Astrocyte (in vitro differentiated cells and primary cell): Measurements from ENCODE around the gene SLC24A4. TPM values are rescaled to one million over a fixed set of nuclear protein-coding genes. Genes with fewer than 3 reads are reported as not detected.

Experiments used
- DNase-seq: peaks from one replicate; pipeline ENCODE4 v3.0.0-alpha.2; 2010; ENCODE audit warnings: low read depth
- FAIRE-seq: peaks from 2 replicates; lab custom pipeline; 2011; peaks lifted over from hg19 to GRCh38; lab: Jason Lieb, UNC
- H2AFZ ChIP-seq: 2 replicates; pipeline ENCODE4 v1.6.0; 2012; ENCODE audit warnings: low read depth, low read length, inconsistent platforms
- H3K27ac ChIP-seq: 2 replicates; pipeline ENCODE4 v1.5.1; 2011; ENCODE audit warnings: low read depth, low read length, inconsistent platforms
- H3K27me3 ChIP-seq: 2 replicates; pipeline ENCODE4 v1.6.0; 2011; ENCODE audit warnings: low read length, inconsistent platforms; ENCODE audit not compliant: insufficient read depth
- H3K36me3 ChIP-seq: 2 replicates; pipeline ENCODE4 v1.5.1; 2011; ENCODE audit warnings: low read length, inconsistent platforms; ENCODE audit not compliant: insufficient read depth
- H3K4me1 ChIP-seq: 2 replicates; pipeline ENCODE4 v1.5.1; 2011; ENCODE audit warnings: low read length, inconsistent platforms; ENCODE audit not compliant: insufficient read depth
- H3K4me2 ChIP-seq: 2 replicates; pipeline ENCODE4 v1.6.0; 2012; ENCODE audit warnings: low read length, inconsistent platforms
- H3K4me3 ChIP-seq: 2 replicates; pipeline ENCODE4 v1.5.1; 2011; ENCODE audit warnings: low read depth, mild to moderate bottlenecking, low read length, inconsistent platforms; ENCODE audit not compliant: insufficient read depth
- H3K79me2 ChIP-seq: 2 replicates; pipeline ENCODE4 v1.6.0; 2012; ENCODE audit warnings: mild to moderate bottlenecking, low read length, inconsistent platforms; ENCODE audit not compliant: insufficient read depth
- H3K9ac ChIP-seq: 2 replicates; pipeline ENCODE4 v1.6.0; 2012; ENCODE audit warnings: mild to moderate bottlenecking, low read length, inconsistent platforms
- H3K9me3 ChIP-seq: 2 replicates; pipeline ENCODE4 v1.5.1; 2012; ENCODE audit warnings: low read depth, mild to moderate bottlenecking, low read length, inconsistent platforms; ENCODE audit not compliant: insufficient read depth
- H4K20me1 ChIP-seq: 2 replicates; pipeline ENCODE4 v1.6.0; 2012; ENCODE audit warnings: low read length, inconsistent platforms; ENCODE audit not compliant: insufficient read depth
- H3K27ac Mint-ChIP-seq: one replicate; pipeline ENCODE4 v1.8.0; 2021; ENCODE audit warnings: mild to moderate bottlenecking, mixed read lengths; ENCODE audit not compliant: unreplicated experiment
- H3K27me3 Mint-ChIP-seq: one replicate; pipeline ENCODE4 v1.8.0; 2021; ENCODE audit warnings: low read depth, mixed read lengths; ENCODE audit not compliant: unreplicated experiment
- H3K36me3 Mint-ChIP-seq: one replicate; pipeline ENCODE4 v1.8.0; 2021; ENCODE audit warnings: low read depth, mixed read lengths; ENCODE audit not compliant: unreplicated experiment
- H3K4me1 Mint-ChIP-seq: one replicate; pipeline ENCODE4 v1.8.0; 2021; ENCODE audit warnings: low read depth, mixed read lengths; ENCODE audit not compliant: unreplicated experiment
- H3K4me3 Mint-ChIP-seq: one replicate; pipeline ENCODE4 v1.8.0; 2021; ENCODE audit warnings: mild to moderate bottlenecking, moderate library complexity, mixed read lengths; ENCODE audit not compliant: unreplicated experiment
- H3K9me3 Mint-ChIP-seq: one replicate; pipeline ENCODE4 v1.8.0; 2021; ENCODE audit warnings: mild to moderate bottlenecking, mixed read lengths; ENCODE audit not compliant: unreplicated experiment
- EZH2 ChIP-seq: IDR thresholded peaks from 2 replicates; pipeline ENCODE4 v1.6.1; 2012; ENCODE audit warnings: mild to moderate bottlenecking, low read length, inconsistent platforms; ENCODE audit not compliant: insufficient read depth
- total RNA-seq: library from RNA; stranded (reverse); gene quantifications from 2 replicates; pipeline ENCODE4 v1.2.1, GENCODE V29; 2021
- TF ChIP-seq, protein P1 (sequence below): IDR thresholded peaks from 2 replicates; pipeline ENCODE4 v1.5.1; 2011; ENCODE audit warnings: low read depth, mild to moderate bottlenecking, inconsistent platforms, low read length, moderate library complexity; ENCODE audit not compliant: insufficient read depth

Gene SLC24A4
- total RNA-seq, 1 donor from 2014 or later: not detected

DNA sequence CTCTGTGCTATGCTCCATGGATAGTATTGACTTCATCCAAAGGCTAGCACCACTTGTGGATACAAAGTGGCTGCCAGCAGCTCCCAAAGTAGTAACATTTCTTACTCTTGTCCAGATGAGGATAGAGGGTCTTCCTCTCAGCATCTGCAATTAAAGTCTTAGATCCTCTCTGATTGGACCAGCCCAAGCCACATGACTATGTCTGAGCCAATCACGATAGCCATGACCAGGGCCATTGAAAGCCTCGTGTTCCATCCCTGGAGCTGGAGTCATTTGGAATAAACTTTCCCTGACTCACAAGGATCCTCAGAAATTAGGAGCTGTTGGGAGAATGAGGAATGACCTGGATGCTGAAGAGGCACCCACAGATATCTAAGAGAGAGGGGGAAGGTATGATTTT is 28.5 kb upstream of the SLC24A4 start:
- no peaks in the 10 kb centered on the region for H3K4me1 Mint-ChIP-seq
- H3K36me3 Mint-ChIP-seq: no peaks in the 10 kb centered on the region
- Histone ChIP-seq H3K9ac (no peak overlapping the region), H2AFZ (no peak overlapping the region), H3K9me3 (no peaks in the 10 kb centered on the region), H3K4me3 (no peak overlapping the region), H3K79me2 (no peaks in the 10 kb centered on the region), H3K27me3 (no peaks in the 10 kb centered on the region), H3K4me1 (no peaks in the 10 kb centered on the region), H3K27ac (no peak overlapping the region), H3K36me3 (no peaks in the 10 kb centered on the region), H4K20me1 (no peaks in the 10 kb centered on the region), H3K4me2 (no peak overlapping the region)
- peaks cover 56% of the 10 kb centered on the region for H3K27me3 Mint-ChIP-seq
- FAIRE-seq: no peak
- H3K4me3 Mint-ChIP-seq: no peak overlapping the region
- H3K9me3 Mint-ChIP-seq: peaks cover 3% of the 10 kb centered on the region
- DNase-seq: no peak
- no peak overlapping the region for H3K27ac Mint-ChIP-seq
- no peak for TF ChIP-seq EZH2
- TF ChIP-seq, protein P1, sequence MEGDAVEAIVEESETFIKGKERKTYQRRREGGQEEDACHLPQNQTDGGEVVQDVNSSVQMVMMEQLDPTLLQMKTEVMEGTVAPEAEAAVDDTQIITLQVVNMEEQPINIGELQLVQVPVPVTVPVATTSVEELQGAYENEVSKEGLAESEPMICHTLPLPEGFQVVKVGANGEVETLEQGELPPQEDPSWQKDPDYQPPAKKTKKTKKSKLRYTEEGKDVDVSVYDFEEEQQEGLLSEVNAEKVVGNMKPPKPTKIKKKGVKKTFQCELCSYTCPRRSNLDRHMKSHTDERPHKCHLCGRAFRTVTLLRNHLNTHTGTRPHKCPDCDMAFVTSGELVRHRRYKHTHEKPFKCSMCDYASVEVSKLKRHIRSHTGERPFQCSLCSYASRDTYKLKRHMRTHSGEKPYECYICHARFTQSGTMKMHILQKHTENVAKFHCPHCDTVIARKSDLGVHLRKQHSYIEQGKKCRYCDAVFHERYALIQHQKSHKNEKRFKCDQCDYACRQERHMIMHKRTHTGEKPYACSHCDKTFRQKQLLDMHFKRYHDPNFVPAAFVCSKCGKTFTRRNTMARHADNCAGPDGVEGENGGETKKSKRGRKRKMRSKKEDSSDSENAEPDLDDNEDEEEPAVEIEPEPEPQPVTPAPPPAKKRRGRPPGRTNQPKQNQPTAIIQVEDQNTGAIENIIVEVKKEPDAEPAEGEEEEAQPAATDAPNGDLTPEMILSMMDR: no peak

DNA sequence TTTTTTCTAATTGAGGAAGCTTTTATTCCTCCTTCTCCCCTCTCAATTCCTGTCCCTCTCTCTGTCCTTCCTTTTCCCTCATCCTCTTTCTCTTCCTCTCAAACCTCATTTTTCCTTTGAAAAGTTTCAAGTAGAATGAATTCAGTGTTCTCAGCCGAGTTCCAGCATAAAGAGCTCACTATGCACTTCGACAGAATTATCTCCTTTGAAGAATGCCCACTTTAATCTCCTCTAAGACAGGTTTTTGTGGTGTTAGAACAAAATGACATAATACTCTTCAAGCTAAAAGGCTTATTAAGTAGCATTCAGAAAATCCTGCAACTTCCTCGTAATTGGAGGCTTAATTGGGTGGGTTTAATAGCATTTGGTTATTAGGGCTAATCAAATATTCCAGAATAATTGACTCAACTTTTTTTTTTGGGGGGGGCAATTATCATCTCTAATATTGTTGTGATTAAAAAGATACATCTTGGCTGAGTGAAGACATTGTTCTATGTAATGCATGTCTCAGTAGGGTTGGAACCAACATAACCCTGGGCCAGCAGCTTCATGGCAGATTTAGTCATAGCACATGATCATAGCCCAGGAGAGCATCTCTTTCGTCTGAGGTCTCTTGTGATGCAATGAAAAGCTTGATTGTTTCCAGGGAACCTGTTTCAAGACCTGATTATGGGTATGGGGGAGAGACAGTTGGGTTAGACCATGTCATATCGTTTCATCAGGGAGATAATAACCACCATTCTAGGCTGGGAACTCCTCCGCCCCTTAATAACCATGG is 25.0 kb upstream of the SLC24A4 start:
- H3K27me3 ChIP-seq: no peaks in the 10 kb centered on the region
- H3K27ac ChIP-seq: no peak overlapping the region
- no peak for TF ChIP-seq EZH2
- TF ChIP-seq, protein P1: no peak
- no peaks in the 10 kb centered on the region for H3K79me2 ChIP-seq
- no peak overlapping the region for H3K9ac ChIP-seq
- no peaks in the 10 kb centered on the region for H3K4me1 ChIP-seq
- Mint-ChIP-seq H3K4me1 (no peaks in the 10 kb centered on the region), H3K27me3 (peaks cover 68% of the 10 kb centered on the region), H3K9me3 (peaks cover 3% of the 10 kb centered on the region), H3K36me3 (no peaks in the 10 kb centered on the region), H3K27ac (no peak overlapping the region), H3K4me3 (no peak overlapping the region)
- no peaks in the 10 kb centered on the region for H3K36me3 ChIP-seq
- H3K4me2 ChIP-seq: no peak overlapping the region
- H4K20me1 ChIP-seq: no peaks in the 10 kb centered on the region
- H3K4me3 ChIP-seq: no peak overlapping the region
- no peak overlapping the region for H2AFZ ChIP-seq
- H3K9me3 ChIP-seq: no peaks in the 10 kb centered on the region
- DNase-seq: no peak
- FAIRE-seq: no peak

DNA sequence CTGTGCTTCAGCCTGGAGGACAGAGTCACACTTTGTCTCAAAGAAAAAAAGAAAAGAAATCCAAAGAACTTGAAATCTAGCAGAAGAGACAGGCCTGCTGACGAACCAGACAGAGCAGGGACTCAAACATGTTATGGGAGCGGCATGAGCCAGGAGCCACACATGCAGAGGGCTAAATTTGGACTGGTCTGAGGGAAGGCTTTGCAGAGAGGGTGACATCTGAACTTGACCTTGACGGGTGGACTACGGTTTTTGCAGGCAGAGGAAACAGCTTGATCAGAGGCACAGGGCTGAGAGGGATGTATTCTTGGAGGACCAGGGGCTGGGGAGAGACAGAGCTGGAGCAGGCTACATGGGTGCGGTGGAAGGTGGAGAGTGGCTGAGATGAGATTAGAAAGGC is 20.5 kb upstream of the SLC24A4 start:
- no peaks in the 10 kb centered on the region for H3K9me3 ChIP-seq
- no peak overlapping the region for H3K4me2 ChIP-seq
- no peak overlapping the region for H3K27ac ChIP-seq
- H3K27me3 Mint-ChIP-seq: peaks cover 57% of the 10 kb centered on the region
- H3K27ac Mint-ChIP-seq: no peak overlapping the region
- DNase-seq (no peak), FAIRE-seq (no peak)
- no peaks in the 10 kb centered on the region for H3K36me3 ChIP-seq
- H4K20me1 ChIP-seq: no peaks in the 10 kb centered on the region
- no peaks in the 10 kb centered on the region for H3K4me1 Mint-ChIP-seq
- no peaks in the 10 kb centered on the region for H3K36me3 Mint-ChIP-seq
- H3K4me3 Mint-ChIP-seq: no peak overlapping the region
- no peaks in the 10 kb centered on the region for H3K4me1 ChIP-seq
- no peaks in the 10 kb centered on the region for H3K9me3 Mint-ChIP-seq
- no peaks in the 10 kb centered on the region for H3K79me2 ChIP-seq
- TF ChIP-seq, protein P1: no peak
- TF ChIP-seq EZH2: no peak
- H3K9ac ChIP-seq: no peak overlapping the region
- H3K27me3 ChIP-seq: peaks cover 3% of the 10 kb centered on the region
- H2AFZ ChIP-seq: no peak overlapping the region
- H3K4me3 ChIP-seq: no peak overlapping the region
